ENCODE measurements around the gene PRRT3.
"Not testable (repeated sequence)": the region's sequence is repeated elsewhere in the genome, so short reads cannot be mapped to it uniquely, and the experiment has no call there.

Gene PRRT3

DNA sequence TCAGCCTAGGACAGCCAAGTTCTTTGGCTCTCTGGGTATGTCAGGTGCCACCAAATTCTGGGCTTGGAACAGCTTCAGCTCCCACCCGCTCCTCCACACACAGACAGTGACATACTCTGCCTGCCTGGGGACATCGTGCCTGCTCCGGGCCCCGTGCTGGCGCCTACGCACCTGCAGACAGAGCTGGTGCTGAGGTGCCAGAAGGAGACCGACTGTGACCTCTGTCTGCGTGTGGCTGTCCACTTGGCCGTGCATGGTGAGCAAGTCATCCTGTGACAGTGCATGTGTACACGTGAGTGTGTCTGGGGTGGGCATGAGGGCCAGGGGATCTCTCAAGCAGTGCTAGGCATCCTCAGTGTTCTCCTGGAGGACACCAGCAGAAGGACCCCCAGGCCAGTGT is 34.4 kb downstream of the PRRT3 start:
- no peak for DNase-seq (ENCODE audit: low read depth)

DNA sequence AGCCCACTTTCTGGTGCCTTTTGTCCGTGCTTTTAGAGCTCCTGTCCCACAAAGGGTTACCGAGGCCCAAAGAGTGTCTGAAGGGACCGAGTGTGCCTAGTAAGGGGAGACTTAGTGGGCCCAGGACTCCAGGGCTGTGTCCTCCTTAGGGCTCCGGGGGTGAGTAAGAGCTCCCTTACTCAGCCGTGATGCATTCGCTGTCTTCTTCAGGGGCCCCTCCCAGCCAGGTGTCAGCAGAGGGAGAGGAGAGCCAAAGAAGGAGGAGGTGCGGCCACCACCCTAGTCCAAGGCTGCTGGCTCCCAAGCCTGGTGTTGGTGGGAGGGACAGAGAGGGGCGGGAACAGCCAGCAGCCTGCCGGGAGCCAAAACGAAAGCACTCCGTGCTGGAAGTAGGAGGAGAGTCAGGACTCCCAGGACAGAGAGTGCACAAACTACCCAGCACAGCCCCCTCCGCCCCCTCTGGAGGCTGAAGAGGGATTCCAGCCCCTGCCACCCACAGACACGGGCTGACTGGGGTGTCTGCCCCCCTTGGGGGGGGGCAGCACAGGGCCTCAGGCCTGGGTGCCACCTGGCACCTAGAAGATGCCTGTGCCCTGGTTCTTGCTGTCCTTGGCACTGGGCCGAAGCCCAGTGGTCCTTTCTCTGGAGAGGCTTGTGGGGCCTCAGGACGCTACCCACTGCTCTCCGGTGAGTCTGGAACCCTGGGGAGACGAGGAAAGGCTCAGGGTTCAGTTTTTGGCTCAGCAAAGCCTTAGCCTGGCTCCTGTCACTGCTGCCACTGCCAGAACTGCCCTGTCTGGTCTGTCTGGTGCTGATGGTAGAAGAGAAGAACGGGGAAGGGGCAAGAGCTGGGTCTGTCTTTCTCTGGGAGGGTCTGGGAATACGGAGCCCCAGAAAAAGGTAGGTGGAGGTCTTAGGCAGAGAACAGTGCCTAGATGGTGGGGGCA is 35.2 kb downstream of the PRRT3 start, which contains the start of gene IL17RC:
IL17RC (plus strand) TSS at position 365 of the 947 bp plus-strand sequence; CDS start at position 583, 218 bp downstream.
- DNase-seq (ENCODE audit: low read depth) = no peak

DNA sequence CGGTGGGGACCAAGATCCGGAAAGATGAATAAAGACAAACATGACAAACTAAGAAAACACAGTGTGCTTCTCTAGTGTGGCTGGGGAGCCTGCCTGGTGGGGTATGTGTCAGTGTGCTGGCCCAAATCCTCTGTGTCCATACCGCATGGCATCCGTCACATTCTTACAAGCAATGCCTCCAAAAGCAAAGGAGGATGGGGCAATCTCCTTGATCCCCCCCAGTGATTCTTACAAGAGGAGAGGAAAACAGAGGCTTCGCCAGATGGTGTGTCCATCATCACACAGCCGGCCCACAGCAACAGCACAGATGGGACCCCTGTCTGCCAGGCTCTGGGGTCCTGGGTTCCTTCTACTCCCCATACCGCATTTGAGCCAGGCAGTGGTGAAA is 35.9 kb downstream of the PRRT3 start:
- no peak for DNase-seq (ENCODE audit: low read depth)

DNA sequence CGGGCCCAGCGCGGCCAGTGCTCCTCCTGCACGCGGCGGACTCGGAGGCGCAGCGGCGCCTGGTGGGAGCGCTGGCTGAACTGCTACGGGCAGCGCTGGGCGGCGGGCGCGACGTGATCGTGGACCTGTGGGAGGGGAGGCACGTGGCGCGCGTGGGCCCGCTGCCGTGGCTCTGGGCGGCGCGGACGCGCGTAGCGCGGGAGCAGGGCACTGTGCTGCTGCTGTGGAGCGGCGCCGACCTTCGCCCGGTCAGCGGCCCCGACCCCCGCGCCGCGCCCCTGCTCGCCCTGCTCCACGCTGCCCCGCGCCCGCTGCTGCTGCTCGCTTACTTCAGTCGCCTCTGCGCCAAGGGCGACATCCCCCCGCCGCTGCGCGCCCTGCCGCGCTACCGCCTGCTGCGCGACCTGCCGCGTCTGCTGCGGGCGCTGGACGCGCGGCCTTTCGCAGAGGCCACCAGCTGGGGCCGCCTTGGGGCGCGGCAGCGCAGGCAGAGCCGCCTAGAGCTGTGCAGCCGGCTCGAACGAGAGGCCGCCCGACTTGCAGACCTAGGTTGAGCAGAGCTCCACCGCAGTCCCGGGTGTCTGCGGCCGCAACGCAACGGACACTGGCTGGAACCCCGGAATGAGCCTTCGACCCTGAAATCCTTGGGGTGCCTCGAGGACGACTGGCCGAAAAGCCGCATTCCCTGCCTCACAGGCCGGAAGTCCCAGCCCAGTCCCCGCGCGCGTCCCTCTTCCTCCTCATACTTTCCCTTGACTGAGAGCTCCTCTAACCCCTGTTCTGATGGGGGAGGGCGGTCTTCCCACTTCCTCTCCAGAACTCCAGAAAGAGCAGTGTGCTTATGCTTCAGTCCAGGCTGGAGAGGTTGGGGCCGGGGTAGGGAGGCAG is 36.7 kb downstream of the PRRT3 start:
- no peak for DNase-seq (ENCODE audit: low read depth)

DNA sequence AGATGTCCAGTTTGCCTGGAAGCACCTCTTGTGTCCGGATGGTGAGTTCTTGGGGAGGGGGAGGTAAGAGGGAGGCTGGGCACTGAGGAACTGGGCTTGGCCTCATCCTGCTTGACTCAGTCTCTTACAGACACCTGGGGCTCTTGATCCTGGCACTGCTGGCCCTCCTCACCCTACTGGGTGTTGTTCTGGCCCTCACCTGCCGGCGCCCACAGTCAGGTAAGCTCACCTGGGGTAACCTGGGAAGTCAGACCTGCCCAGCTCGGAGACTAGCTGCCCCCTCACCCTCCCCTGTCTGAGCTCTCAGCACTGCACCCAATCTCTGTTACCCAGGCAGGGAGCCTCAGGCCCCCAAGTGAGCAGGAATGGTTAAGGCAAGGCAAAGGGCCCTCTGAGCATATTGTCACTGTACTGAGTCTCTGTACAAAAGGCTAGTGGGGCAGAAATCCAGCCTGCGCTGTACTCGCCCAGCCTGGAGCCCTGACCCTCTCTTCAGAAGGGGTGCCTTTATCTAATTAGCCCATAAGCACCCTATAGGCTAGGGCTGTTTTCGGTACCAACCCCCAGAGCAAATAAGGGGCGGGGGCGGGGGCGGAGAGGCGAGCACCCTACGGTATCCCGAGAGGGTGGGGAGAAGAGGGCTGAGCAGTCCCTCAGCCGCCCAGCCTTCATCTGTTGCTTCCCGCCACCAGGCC is 37.5 kb downstream of the PRRT3 start:
- DNase-seq (ENCODE audit: low read depth) = no peak

DNA sequence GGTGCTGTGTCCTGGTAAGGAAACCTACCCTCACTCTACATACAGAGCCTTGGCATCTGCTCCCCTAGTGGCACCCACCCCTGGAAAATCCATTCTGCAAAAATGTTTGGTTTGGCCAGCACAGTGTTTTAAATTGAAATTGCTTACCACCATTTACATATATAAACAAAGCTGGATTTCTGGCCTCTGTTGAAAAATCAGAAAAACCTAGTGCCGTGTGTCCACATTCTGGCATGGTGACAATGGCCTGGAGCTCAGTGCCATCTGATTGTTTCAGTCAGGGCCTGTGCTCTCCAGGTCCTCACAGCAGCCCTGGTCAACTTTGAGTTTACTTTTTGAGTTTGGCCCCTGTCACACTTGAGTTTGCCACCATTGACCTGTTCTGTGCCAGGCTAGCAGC is 38.2 kb downstream of the PRRT3 start:
- DNase-seq (ENCODE audit: low read depth) = no peak

DNA sequence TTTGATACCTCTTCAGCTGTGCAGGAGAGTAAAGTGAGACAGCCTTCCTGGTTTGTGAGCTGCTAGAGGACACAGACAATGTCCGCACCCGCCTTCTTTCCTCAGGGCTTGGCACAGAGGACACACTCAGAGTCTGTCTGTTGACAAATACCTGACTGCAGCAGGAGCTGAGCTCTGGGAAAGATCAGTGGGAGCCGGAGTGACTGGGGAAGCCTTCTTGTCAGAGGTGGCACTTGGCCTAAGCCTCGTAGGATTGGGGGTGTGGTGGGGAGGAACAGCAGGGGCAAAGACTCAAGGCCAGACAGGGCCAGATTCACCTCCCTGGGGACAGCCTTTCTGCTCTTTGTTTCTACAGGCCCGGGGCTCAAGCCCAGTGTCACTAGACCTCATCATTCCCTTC is 38.6 kb downstream of the PRRT3 start:
- no peak for DNase-seq (ENCODE audit: low read depth)

DNA sequence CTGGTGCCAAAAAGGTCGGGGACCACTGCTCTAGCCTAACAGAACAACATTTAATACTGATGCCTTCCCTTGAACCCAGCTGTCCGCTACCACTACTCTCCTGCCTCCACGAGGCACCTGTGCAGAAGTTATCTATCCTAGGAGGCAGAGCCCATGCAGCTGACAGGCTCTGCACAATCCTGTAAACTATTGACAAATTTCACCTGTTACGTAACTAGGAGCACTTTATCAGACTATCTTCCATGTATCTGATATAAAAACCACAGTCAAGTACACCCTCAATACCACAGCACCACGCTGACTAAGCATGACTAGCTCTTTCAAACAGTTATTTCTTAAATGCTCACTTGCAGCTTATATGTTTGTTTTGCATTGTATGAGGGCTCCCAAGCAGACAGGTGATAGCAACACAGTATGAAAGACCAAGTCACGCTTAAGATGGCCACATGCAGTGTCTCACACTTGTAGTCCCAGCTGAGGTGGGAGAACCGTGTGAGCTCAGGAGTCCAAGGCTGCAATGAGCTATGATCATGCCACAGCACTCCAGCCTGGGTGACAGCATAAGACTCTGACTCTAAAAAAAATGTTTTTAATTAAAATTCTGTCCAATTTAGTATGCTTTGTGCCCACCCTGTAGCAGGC is 39.8 kb downstream of the PRRT3 start:
- no peak for DNase-seq (ENCODE audit: low read depth)

DNA sequence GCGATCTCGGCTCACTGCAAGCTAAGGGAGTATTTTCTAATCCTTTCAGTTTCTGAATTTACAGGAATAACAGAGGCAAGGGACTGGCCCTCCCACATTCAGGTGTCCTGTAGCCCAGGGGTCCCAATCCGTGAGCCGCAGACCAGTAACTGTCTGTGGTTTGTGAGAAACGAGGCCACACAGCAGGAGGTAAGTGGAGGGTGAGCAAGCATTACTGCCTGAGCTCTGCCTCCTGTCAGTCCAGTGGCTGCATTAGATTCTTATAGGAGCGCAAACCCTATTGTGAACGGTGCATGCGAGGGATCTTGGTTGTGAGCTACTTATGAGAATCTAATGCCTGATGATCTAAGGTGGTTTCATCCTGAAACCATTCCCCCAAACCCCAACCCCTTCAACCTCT is 40.3 kb downstream of the PRRT3 start:
- DNase-seq (ENCODE audit: low read depth) = no peak

DNA sequence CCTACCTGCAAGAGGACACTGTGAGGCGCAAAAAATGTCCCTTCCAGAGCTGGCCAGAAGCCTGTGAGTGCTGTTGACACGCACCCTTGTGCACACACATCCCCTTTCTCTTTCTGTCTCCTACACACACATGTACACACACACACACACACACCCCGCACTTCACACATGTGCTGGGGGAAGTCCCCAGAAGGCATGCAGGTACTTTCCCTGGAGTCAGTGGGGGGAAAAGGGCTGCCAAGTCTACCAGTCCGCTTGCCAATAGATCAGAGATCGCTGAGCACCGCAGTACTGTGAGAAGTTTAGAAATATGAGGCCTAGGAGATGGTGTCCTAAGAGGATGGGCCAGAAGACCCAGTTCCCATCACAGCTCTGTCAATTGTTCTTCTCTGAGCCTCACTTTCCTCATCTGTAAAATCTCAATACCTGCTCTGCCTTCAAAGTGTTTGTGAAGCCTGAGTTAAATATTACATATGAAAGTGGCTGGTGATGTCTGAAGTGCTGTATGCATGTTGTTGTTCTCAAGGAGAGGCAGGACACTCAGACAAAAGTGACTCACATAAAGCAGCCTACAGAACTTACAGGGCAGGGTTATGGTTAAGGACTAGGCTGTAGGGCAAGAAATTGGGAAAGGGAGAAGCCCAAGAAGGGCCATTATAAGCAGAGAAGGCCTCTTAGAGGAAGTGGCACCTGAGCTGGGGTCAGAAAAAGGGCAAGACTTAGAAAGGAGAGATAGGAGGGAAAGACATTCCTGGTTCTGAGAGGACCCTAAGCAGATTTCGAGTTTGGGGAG is 42.8 kb downstream of the PRRT3 start:
- DNase-seq (ENCODE audit: low read depth) = no peak

DNA sequence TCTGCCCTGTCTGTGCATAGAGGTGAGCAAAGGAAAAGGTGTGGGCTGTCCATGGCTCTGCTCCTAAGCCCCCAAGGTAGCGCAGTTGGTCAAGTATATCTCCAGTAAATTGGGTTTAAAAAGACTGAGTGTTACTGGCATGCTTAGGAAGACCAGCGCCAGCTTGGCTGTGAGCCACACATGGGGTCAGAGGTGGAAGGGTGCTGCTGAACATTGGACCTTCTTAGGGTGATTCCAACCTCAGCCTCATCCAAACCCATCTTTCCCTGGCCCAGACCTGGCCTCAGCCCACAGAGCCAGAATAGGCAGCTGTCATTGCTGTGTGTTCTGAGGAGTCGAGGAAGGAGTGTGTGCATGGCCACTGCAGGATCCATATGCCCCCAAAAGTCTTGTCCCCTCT is 43.9 kb downstream of the PRRT3 start:
- no peak for DNase-seq (ENCODE audit: low read depth)

DNA sequence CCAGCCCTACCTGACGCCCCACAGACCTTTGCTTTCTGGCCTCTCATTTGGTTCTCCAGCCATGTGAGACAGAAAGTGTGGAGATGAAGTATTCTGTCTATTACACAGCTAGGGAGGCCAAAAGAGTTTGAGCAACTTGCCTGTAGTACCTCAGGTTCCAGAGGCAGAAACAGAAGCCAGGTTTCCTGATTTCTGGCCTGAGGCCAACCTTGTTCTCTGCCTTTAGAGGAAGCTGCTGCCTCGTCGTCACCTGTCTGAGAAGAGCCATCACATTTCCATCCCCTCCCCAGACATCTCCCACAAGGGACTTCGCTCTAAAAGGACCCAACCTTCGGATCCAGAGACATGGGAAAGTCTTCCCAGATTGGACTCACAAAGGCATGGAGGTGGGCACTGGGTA is 45.7 kb downstream of the PRRT3 start:
- no peak for DNase-seq (ENCODE audit: low read depth)

DNA sequence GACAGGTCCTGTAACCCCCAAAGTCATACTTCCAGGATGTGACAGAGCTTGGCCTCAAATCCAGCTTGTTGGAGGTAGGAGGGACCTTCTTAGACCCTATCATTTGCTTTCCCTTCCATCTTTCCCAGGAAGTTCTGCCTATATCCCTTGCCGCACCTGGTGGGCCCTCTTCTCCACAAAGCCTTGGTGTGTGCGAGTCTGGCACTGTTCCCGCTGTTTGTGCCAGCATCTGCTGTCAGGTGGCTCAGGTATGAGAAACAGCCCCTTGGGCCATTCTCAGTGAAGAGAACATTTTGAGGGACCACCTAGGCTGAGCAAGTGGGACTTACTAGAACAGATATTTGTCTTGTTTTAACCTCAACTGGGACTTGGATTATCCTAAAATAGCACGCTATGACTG is 48.3 kb downstream of the PRRT3 start:
- DNase-seq (ENCODE audit: low read depth) = no peak

DNA sequence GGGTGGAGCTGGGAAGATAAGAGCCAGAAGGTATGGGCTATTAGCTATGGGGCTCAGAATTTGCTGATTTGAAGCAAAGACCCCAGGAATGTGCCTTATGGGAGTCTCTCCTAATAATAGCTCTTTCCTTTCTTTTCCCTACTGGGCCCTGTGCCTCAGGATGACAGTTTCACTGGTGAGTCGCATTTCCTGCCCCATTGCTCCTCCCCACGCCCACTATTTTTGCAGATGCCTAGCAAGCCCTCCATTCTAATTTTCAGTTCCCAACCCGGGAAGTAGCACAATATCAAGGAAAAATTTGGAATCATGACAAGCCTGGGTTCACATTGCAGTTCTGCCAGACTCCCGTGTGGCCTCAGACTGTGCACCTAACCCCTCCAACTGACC is 49.0 kb downstream of the PRRT3 start:
- DNase-seq (ENCODE audit: low read depth) = no peak

DNA sequence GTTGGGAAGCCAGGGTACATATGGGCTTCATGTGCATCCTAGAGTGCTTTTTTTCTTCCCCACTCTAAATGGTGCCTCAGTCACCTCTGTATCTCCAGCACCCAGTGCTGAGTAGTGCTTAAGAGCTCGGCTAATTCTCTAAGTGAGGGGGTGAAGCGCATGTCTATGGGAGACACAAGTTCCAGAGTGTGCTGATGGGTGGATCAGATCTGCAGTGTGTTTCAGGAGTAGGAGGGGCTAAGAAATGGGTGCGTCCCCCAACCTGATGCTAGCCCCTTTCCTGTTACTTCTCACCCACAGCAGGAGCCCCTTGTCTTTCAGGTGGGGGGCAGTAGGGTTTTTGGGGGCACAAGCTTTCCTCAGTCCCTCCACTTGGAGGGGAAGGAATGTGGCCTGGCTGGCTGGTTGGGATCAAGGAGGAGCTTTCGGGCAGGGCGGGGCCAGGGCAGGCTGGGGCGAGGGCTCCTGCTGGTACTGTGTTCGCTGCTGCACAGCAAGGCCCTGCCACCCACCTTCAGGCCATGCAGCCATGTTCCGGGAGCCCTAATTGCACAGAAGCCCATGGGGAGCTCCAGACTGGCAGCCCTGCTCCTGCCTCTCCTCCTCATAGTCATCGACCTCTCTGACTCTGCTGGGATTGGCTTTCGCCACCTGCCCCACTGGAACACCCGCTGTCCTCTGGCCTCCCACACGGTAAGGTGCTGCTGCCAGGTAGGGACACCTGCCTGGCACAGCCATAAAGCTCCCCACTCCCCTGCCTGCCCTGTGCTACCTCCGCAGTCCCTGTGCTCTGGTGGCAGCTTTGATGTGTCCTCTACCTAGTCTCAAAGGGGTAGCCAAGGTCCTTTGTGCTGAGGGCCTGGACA is 49.6 kb downstream of the PRRT3 start, which contains the start of gene IL17RE:
IL17RE (plus strand) TSS at position 477 of the 866 bp plus-strand sequence; CDS start at position 562, 85 bp downstream.
- no peak for DNase-seq (ENCODE audit: low read depth)

DNA sequence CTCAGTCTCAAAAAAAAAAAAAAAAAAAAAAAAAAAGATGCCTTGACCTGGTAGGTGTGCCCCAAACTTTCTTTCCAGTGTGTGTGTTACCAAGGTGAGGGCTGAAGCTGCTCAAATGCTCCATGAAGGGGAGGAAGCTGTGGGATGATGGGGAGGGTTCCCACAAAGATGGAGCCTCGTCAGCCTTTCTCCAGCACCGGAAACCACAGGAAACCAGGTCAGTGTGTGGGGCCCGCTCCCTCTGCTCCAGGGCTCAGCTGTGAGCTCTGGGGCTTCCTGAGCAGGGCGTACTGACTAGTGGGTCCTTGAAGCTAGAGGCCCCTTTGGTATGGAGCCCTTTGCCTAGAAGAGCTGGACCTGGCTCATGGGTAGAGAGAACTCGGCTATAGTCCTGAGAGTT is 50.2 kb downstream of the PRRT3 start:
- no peak for DNase-seq (ENCODE audit: low read depth)

DNA sequence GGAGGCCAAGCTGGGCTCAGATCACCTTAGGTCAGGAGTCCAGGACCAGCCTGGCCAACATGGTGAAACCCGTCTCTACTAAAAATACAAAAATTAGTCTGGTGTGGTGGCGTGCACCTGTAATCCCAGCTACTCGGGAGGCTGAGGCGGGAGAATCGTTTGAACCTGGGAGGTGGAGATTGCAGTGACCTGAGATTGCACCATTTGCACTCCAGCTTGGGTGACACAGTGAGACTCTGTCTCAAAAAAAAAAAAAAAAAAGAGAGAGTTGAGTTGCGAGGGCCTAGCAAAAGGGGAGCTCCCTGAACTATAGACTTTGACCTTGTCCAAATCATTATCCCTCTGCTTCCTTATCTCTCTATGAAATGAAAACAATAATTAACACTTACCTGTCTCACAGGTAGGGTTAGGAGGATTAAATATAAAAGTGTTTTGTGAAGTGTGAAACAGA is 51.2 kb downstream of the PRRT3 start:
- not testable (repeated sequence) for DNase-seq (ENCODE audit: low read depth)

DNA sequence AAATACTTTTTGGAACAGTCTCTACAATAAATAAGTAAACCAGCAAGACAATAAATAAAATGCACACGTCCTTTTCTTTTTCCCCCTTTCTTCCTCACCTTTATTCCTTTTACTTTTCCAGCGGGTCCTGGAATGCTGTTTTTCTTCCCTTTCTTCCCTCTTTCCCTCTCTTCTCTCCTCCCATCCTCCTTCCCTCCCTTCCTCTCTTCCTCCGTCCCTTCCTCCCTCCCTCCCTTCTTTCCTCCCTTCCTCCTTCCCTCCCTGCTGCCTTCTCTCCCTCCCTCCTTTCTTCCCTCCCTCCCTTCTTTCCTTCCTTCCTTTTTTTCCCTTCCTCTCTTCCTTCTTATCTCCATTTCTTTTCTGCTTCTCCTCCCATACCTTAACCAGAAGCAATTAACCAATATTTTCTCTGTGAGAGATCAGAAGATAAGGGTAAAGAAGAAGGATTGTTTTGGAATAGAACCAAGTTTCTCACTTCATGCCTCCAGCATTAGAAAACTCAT is 52.9 kb downstream of the PRRT3 start:
- no peak for DNase-seq (ENCODE audit: low read depth)

DNA sequence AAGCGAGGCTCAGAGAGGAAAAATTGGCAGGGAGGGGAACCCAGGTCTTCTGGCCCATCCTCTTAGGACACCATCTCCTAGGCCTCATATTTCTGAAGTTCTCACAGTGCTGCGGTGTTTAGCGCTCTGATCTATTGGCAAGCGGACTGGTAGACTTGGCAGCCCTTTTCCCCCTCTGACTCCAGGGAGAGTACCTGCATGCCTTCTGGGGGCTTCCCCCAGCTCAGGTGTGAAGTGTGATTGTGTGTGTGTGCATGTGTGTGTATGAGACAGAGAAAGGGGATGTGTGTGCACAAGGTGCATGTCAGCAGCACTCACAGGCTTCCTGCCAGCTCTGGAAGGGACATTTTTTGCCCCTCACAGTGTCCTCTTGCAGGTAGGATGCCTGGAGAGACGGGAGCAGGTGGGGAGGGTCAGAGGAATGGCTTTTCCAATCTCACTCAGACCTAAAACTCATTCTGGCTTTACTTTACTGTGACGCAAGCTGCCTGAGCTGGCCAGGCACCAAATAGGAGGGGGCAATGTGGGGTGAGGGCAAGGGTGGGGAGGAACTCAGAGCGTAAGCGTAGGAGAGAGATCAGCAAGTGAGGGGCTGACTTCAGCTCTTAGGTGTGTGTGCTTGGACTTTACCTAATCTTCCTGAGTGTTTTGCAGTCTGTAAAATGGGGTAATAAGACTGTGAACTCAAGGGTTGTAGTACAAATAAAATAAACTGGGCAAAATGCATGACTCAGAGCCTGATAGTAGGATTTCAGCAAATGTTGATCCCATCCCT is 53.6 kb downstream of the PRRT3 start:
- DNase-seq (ENCODE audit: low read depth) = no peak

Data from stimulated activated CD8-positive, alpha-beta memory T cell treated with anti-CD3 and anti-CD28 coated beads, Interleukin-15, amount 100 ng/mL, for 24 hours (primary cell).